Right lobe of liver (tissue), 6 donors: Measurements from ENCODE around the gene DDX54. TPM values are rescaled to one million over a fixed set of nuclear protein-coding genes. Genes with fewer than 3 reads are reported as not detected.

Experiments
- ATAC-seq, 4 donors: fragments of 200-7000 bp; cut with Tn5 transposase; one replicate each; pipeline ENCODE4 v1.9.1; 2020; ENCODE audit warnings: mild to moderate bottlenecking in 4 of 4, moderate library complexity in 4 of 4
- DNase-seq, 3 donors: peaks; one replicate each; pipeline ENCODE4 v3.0.0-alpha.2; 2020
- H3K27ac ChIP-seq, 3 donors: fragments of 200-600 bp; one replicate each; pipeline ENCODE4 v1.8.0; 2022
- H3K27me3 ChIP-seq, 2 donors: fragments of 200-600 bp; one replicate each; pipeline ENCODE4 v1.8.0; 2022
- H3K36me3 ChIP-seq, 4 donors: fragments of 200-600 bp; sonication (generic) in 1 of 4; one replicate each; pipeline versions ENCODE4 v1.5.1 to v1.8.0; 2017 to 2022; ENCODE audit warnings: control low read depth in 1 of 4
- H3K4me1 ChIP-seq, 4 donors: fragments of 200-600 bp; sonication (generic) in 1 of 4; one replicate each; pipeline versions ENCODE4 v1.5.1 to v1.8.0; 2017 to 2022; ENCODE audit warnings: control low read depth in 1 of 4
- H3K4me3 ChIP-seq, 3 donors: fragments of 200-600 bp; one replicate each; pipeline ENCODE4 v1.8.0; 2022
- H3K9me3 ChIP-seq, 4 donors: fragments of 200-600 bp; sonication (generic) in 1 of 4; one replicate each; pipeline versions ENCODE4 v1.5.1 to v1.8.0; 2017 to 2022; ENCODE audit warnings: control low read depth in 1 of 4
- POLR2A ChIP-seq: fragments of 450-650 bp; IDR thresholded peaks from one replicate; pipeline ENCODE4 v1.6.1; 2017; ENCODE audit warnings: antibody characterized with exemption, mild to moderate bottlenecking
- WGBS: methylation state at CpG from one replicate; pipeline ENCODE4 v1.1.6; 2018; ENCODE audit warnings: low coverage, low lambda C conversion rate; ENCODE audit not compliant: insufficient coverage; ENCODE audit errors: missing lambda C conversion rate; 5-methylcytosine and 5-hydroxymethylcytosine counted together
- intact Hi-C, 2 donors: fragments of 100-400 bp; cut with DNase I; formaldehyde crosslinking; loops; one replicate each; pipeline versions ENCODE4 v1.11.2 to v1.14.1; 2022
- total RNA-seq, 6 experiments: library from RNA; depleted of rRNA in 2 of 6; stranded (reverse); fragments of >200 nt in 2 of 6; fragmentation: NEBNext Ultra II Directional in 3 of 6; extraction: Animal tissue kit (Norgen Biotek cat#: 25700) in 3 of 6; gene quantifications; one replicate each; pipeline versions ENCODE4 v1.1.0 to v1.2.4, GENCODE V29; 2016 to 2023
- TF ChIP-seq, protein P1 (sequence below), 4 donors: fragments of 200-600 bp in 3 of 4; fragments of 450-650 bp in 1 of 4; IDR thresholded peaks; one replicate each; pipeline versions ENCODE4 v1.5.1 to v1.8.0; 2016 to 2022; ENCODE audit warnings: antibody characterized with exemption in 4 of 4, mild to moderate bottlenecking in 2 of 4
- donor health status: DM: no; HTN: yes; CAD: no.
- donor health status: DM: no; HTN: no; CAD: no.
- donor health status: DM: no; HTN: no; CAD: no.
- donor health status: DM: no; HTN: yes; CAD: no.
- donor health status: DM: no; HTN: yes; CAD: no.

Gene DDX54
- total RNA-seq, 6 experiments from 2014 or later: 22.8 to 43.8 (median 31.1) TPM

DNA sequence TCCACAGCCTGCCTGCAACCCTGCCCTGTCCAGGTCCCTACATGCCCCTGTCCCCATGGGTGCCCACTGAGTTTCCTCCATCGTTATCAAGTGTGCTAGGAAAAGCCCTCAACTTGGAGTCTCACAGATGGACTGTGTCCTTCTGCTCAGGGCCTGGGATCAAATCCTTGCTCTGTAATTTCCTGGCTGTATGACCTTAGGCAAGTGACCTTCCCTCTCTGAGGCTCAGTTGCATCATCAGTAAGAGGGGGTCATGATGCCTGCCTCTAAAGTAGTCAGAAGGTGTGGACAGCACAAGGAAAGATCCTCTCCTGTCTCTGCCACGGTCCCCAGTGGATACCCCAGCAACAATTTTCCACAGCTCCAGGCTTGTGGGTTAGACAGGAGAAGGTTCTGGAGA lies 71.9 kb downstream of the DDX54 start:
- WGBS: 100% methylated on average over 1 of the region's 2 CpGs
- H3K36me3 ChIP-seq: no peaks in the 10 kb centered on the region
- no peak overlapping the region for H3K27ac ChIP-seq
- TF ChIP-seq, protein P1, sequence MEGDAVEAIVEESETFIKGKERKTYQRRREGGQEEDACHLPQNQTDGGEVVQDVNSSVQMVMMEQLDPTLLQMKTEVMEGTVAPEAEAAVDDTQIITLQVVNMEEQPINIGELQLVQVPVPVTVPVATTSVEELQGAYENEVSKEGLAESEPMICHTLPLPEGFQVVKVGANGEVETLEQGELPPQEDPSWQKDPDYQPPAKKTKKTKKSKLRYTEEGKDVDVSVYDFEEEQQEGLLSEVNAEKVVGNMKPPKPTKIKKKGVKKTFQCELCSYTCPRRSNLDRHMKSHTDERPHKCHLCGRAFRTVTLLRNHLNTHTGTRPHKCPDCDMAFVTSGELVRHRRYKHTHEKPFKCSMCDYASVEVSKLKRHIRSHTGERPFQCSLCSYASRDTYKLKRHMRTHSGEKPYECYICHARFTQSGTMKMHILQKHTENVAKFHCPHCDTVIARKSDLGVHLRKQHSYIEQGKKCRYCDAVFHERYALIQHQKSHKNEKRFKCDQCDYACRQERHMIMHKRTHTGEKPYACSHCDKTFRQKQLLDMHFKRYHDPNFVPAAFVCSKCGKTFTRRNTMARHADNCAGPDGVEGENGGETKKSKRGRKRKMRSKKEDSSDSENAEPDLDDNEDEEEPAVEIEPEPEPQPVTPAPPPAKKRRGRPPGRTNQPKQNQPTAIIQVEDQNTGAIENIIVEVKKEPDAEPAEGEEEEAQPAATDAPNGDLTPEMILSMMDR (IDR thresholded peaks at IDR 0.05): no peak
- no peak for TF ChIP-seq POLR2A
- ATAC-seq (no peak), DNase-seq (no peak)
- H3K4me1 ChIP-seq: no peaks in the 10 kb centered on the region
- H3K4me3 ChIP-seq: no peak overlapping the region
- H3K9me3 ChIP-seq: no peaks in the 10 kb centered on the region
- intact Hi-C loops: no loop called here
- H3K27me3 ChIP-seq: no peaks in the 10 kb centered on the region

DNA sequence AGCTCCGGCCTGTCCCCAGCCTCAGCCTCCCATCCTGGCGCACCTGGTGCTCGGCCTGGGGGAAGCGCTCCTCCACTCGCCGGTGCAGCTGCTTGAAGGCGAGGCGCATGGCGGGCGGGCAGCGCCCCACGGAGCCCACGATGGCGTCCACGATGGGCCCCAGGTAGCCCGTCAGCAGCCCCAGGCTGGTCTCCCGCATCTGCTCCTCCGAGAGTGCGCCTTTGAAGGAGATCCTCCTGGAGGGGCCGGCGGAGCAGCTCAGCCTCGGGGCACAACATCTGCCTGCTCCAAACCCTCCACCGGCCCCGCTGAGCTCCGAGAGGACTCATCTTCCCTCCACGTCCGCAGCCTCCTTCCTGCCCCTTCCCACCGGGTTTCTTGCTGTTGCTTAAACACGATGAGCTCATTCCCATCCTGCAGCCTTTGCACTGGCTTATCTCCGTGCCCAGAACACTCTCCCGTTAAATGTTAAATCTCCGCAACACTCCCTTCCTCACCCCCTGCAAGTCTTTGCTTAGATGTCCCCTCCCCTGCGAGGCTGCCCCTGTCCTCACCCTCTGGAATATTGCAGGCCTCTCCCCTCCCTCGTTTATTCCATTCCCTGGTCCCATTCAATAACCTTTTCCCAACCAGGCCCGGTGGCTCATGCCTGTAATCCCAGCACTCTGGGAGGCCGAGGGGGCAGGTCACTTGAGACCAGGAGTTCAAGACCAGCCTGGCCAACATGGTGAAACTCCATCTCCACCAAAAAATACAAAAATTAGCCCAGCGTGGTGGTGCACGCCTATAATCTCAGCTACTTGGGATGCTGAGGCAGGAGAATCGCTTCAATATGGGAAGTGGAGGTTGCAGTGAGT lies 73.0 kb downstream of the DDX54 start:
- ATAC-seq (peak in 1 of 4 donors; percentile 16), DNase-seq (no peak)
- H3K4me1 ChIP-seq: no peaks in the 10 kb centered on the region
- intact Hi-C loops: no loop called here
- H3K4me3 ChIP-seq: no peak overlapping the region
- H3K36me3 ChIP-seq: no peaks in the 10 kb centered on the region
- WGBS: 62% methylated on average over 15 of the region's 39 CpGs
- no peaks in the 10 kb centered on the region for H3K27me3 ChIP-seq
- TF ChIP-seq, protein P1 (IDR thresholded peaks at IDR 0.05): no peak
- H3K9me3 ChIP-seq: no peaks in the 10 kb centered on the region
- no peak overlapping the region for H3K27ac ChIP-seq

DNA sequence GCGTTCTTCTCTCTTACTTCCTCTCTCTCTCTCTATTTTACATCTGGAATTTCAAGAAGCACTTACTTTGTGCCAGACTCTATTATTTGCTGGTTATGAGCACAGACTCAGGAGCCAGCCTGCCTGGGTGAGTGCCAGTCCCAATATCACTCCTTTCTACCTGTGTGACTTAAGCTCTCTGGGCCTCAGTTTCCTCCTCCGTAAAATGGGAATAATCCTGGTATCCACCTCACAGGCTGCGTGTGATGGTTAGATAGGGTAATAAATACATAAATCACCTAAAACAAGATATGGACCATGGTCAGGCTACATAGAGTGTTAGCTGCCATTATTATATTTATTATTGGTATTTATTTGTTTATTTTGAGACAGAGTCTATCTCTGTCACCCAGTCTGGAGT lies 74.0 kb downstream of the DDX54 start:
- no peaks in the 10 kb centered on the region for H3K27me3 ChIP-seq
- TF ChIP-seq, protein P1 (IDR thresholded peaks at IDR 0.05): no peak
- TF ChIP-seq POLR2A: no peak
- DNase-seq: no peak
- no peak for ATAC-seq
- WGBS: 45% methylated on average over 1 of the region's 3 CpGs
- no peak overlapping the region for H3K4me3 ChIP-seq
- H3K4me1 ChIP-seq: no peaks in the 10 kb centered on the region
- intact Hi-C loops: no loop called here
- no peak overlapping the region for H3K27ac ChIP-seq
- H3K9me3 ChIP-seq: no peaks in the 10 kb centered on the region
- H3K36me3 ChIP-seq: no peaks in the 10 kb centered on the region

DNA sequence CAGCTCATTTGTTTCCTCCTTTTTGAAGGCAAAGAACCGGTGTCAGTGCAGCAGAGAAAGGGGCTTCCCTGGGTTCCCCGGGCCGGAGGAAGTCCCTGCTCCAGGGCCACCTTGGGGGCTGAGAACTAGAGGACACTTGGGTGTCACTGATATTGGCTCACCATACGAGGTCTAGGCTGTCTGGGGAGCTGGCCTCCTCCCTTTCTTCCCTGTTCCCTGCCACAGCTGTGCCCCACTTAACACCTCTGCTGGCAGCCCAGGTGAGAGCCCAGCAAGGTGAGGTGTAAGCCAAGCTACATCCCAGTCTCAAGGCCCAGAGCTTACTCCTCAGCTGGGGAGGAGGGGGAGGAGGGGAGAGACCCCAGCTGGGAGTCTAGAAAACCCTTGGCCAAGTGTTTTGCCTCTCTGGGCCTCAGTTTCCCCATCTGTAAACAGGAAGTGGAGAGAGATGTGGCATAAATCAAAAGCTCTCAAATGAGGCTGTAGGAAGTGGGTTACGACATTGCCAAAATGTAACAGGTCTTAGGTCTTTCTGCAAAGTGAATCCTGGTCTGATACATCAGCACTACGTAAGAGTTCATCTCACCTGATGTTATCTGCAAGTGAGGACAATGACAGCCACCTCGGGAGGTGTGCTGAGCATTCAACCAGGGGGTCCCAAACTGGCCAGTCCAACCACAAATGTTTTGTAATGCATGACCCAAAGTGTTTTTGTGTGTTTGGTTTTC lies 75.2 kb downstream of the DDX54 start:
- H3K4me1 ChIP-seq: no peaks in the 10 kb centered on the region
- 43% methylated on average over 6 of the region's 7 CpGs for WGBS
- H3K4me3 ChIP-seq: no peak overlapping the region
- intact Hi-C loops: no loop called here
- H3K27me3 ChIP-seq: no peaks in the 10 kb centered on the region
- no peaks in the 10 kb centered on the region for H3K9me3 ChIP-seq
- no peak for ATAC-seq
- TF ChIP-seq, protein P1 (IDR thresholded peaks at IDR 0.05): no peak
- no peak for TF ChIP-seq POLR2A
- no peak for DNase-seq
- H3K36me3 ChIP-seq: no peaks in the 10 kb centered on the region
- H3K27ac ChIP-seq: no peak overlapping the region
